Stimulated activated CD4-positive, alpha-beta T cell treated with anti-CD3 and anti-CD28 coated beads, Interleukin-4, amount 100 ng/mL, for 1 hour (primary cell): ENCODE measurements around the gene CSGALNACT2.
"Not testable (repeated sequence)": the region's sequence is repeated elsewhere in the genome, so short reads cannot be mapped to it uniquely, and the experiment has no call there.

Source experiments
- DNase-seq: peaks from one replicate; pipeline ENCODE4 v3.0.0-alpha.2; 2020

Gene CSGALNACT2

DNA sequence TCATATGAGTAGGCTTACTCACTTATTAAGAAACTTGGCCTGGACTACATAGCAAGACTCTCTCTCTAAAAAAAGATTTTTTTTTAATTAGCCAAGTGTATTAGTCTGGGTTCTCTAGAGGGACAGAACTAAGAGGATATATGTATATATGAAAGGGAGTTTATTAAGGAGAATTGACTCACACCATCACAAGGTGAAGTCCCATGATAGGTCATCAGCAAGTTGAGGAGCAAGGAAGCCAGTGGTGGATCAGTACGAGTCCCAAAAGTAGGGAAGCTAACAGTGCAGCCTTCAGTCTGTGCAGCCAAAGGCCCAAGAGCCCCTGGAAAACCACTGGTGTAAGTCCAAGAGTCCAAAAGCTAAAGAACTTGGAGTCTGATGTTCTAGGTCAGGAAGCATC lies 7.7 kb downstream of the CSGALNACT2 start:
- not testable (repeated sequence) for DNase-seq

DNA sequence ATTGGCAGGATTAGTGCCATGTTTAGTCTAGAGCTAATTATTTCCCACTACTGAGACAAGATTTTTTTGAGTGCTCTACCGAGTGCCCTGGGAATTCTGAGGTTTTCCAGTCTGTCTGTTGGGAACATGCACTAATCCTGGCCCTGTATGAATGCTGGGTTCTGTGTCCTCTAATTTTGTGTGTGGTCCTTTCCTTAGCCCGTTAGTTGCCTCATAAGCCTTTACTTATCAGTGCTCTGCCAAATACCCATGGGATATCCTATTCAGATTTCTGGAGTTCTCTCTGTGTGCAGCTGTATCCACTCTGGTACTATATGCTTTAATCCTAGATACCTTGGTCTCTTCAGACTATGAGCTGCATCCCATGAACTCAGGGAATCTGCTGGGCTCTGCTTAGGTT lies 13.1 kb downstream of the CSGALNACT2 start:
- no peak for DNase-seq

DNA sequence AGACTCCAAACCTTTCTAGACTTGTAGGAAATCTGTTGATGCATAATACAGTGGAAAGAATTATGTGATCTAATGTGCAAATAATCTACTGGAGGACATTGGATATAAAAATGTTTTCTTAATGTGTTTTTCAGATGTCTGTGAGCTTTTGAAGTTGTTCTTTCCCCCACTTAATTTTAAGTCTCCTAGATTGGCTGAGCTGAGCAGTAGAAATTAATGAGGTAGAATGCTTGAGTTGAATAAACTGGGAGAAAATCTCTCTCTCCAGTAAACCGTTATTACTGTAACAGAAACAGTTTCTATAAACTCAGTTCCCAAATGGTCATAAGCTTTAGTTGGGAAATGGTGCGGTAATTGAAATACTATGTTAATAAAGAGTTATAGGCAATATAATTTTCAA lies 15.7 kb downstream of the CSGALNACT2 start:
- DNase-seq = no peak

GRCh38 chr10:43155221-43155620 lies 17.0 kb downstream of the CSGALNACT2 start:
- DNase-seq = no peak

DNA sequence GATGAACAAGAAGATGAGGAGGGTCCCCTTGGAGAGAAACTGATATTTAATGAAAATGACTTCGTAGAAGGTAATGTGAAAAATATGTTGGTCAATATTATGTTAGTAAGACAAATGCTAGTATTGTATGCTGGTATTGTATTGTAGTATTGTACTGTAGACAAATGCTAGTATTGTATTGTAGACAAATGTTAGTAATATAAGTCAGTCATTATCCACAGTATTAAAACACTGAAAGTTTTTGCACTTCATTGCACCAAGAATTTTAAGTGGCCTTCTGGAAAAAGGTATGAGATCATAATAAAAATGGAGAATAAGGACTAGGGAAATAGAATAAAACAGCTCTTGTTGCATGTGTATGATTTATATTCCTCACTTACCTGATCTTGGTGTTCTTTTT lies 17.5 kb downstream of the CSGALNACT2 start:
- no peak for DNase-seq

- DNase-seq = no peak
These were observed 18.5 kb downstream of the CSGALNACT2 start for GRCh38 chr10:43156590-43157341.

GRCh38 chr10:43158636-43159035 lies 20.4 kb downstream of the CSGALNACT2 start:
- DNase-seq = no peak

DNA sequence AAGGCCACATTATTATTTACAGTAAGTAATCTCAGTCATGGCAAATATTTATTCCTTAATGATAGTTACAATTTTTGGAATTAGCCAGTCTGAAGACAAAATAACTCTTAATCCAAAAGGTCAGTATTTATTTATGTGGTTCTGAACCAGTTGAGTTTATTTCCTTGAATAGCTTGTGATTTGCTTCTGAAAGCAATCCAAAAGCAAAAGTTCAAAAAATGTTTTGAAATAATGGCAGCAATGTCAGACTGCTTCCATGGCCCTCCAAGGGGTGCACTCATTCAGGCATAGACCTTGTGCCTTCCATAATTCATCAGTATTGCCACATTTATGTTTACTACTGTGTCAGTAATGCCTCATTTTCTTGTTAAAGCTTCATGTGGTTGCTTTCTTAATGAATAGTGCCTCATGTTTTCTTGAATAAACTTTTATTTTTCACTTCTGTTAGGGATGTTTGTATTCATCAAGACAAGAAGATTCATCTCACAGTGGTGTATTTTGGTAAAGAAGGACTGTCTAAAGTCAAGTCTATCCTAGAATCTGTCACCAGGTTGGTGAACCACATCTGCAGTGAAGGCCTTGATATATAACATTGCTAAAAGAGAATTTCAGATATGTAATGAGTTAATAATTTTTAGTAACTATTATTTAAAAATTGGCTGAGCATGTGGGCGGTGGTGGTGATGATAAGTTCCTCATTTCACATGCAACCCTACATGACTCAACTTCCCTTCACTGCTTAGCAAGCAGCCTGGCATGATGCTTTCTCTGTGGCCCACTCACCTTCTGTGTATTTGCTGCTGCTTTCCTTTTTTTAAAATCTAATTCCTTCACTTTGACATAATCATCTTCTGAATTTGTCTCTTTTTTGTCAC lies 22.0 kb downstream of the CSGALNACT2 start:
- peak; percentile 46 for DNase-seq

DNA sequence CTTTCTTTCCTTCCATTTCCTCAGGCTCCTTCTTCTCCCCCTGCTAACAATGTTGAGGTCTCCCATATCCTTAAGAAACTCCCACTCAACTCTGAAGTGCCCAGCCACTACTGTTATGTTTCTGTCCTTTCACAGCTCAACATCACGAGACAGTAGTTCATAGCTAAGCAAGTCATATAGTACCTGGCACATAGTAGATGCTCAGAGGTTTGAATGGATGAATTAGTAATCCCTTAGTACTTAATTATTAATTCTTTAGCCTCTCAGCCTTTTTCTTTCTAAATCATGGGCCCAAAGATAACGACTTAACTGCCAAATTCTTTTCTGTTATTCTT lies 22.6 kb downstream of the CSGALNACT2 start:
- no peak for DNase-seq

- no peak for DNase-seq
These were observed 24.4 kb downstream of the CSGALNACT2 start for GRCh38 chr10:43162604-43163003.

DNA sequence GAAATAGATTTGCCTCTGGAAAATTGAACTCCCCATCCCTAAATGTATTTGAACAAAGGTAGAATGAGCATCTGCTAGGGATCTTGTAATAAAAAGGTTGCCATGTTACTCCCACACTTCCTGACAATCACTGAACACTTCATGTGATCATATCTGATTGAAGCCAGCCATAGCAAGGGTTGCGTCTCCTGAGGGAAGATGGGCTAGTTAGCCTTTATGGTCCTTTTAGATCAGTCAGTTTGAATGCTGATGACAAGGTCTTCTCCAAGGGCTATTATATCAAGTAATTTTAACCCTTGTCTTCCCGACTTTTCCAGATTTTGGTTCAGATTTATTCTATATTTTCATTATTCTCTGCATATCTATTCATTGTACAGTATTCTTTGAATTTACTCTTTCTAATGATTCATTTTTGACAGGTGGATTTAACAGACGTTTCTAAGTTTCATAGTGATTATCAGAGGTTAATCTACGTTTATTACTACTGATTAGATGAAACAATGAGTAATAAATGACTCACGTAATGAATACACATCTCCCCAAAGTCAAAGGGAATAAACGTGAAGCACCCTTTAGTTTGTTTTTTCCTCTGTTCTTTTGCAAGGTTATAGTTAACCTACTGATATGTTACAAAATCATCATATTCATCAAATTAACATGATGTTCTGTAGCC lies 28.1 kb downstream of the CSGALNACT2 start:
- DNase-seq = no peak

DNA sequence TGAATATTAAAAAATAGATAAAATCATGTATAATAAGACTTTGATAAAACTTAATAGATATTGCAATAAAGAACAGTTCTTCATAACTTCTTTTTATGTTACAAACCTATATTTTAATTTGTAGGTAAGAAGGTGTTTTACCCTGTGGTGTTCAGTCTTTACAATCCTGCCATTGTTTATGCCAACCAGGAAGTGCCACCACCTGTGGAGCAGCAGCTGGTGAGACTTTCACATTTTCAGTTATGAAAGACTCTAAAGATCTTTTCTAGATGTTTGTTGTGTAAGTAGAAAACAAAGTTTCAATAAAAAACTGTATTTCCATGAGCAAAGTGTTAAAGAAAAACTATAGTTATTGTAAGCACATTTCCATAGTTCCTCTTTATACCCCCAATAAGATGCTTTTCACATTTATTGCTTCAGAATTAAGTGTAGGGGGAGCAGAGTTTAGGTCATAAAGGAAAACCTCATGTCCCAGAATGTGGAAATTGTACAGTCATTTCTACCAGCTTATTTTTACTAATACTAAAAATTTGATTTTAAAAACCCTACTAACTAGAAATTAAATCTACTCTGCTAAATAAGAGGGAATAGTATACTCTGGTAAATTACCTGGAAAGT lies 28.7 kb downstream of the CSGALNACT2 start:
- DNase-seq = no peak

GRCh38 chr10:43167498-43167889 lies 29.2 kb downstream of the CSGALNACT2 start:
- no peak for DNase-seq

GRCh38 chr10:43170491-43170890 lies 32.2 kb downstream of the CSGALNACT2 start:
- DNase-seq = no peak

DNA sequence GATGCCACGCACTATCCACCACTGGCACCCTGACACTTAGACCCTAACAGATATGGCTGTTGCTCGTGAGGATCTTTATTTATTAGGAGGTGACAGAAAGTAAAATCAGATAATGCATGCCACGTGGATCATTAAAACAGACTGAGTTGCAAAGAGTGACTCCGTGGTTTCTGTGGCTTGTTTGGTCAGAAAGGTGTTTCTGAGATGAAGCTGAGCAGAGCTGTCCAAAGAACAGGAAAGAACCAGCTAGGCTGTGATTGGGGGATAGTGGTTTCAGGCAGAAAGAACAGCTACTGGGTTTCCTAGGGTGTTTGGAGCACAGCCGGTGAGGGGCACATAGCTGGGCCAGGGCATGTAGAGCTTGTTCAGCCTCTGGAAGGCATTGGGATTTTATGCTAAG lies 34.4 kb downstream of the CSGALNACT2 start:
- DNase-seq = no peak

DNA sequence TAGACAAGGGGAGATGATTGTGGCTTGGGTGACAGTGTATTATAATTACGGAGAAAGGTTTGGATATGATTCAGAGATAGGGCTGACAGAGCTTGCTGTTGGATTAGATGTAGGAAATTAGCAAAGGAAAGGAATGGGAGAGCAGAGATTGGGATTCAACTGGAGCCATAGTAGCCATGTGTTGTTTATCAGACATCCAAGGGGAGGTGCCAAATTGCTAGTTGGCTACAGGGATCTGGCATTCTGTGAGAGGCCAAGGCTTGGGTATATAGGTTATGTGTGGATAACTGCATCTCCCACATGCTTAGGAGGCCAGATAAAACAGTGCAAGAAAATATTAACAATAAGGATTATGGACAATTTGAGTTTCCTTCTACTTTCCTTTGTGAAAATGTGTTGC lies 34.9 kb downstream of the CSGALNACT2 start:
- DNase-seq = no peak

DNA sequence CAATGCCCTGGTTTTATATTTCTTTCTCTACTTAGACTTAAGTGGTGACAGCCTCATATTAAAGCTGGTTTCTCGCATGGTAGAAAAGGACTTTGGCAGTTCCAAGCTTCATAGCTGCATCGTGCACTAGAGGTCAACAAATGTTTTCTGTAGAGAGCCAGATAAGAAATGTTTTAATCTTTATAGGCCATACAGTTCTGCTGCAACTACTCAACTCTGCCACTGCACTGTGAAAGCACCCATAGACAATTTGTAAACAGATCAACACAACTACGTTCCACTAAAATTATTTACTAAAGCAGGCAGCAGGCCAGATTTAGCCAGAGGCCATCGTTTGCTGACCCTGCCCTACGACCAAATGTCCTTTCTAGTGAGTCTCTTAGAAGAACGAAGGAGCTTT lies 36.7 kb downstream of the CSGALNACT2 start:
- no peak for DNase-seq

- DNase-seq = no peak
These were observed 38.0 kb downstream of the CSGALNACT2 start for GRCh38 chr10:43176271-43176670.

DNA sequence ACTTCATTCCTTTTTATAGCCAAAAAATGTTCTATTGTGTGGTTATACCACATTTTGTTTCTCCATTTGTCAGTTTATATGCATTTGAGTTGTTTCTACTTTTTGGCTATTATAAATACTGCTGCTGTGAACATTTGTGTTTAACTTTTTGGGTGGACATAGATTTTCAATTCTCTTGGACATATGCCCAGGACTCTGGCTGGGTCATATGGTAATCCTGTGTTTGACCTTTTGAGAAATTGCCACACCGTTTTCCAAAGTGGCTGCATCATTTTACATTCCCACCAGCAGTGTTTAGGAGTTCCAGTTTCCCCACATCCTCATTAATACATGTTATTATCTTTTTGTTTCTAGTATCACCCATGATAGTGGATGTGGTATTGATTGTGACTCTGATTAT lies 39.4 kb downstream of the CSGALNACT2 start:
- DNase-seq = no peak

GRCh38 chr10:43181146-43181545 lies 42.9 kb downstream of the CSGALNACT2 start:
- no peak for DNase-seq

DNA sequence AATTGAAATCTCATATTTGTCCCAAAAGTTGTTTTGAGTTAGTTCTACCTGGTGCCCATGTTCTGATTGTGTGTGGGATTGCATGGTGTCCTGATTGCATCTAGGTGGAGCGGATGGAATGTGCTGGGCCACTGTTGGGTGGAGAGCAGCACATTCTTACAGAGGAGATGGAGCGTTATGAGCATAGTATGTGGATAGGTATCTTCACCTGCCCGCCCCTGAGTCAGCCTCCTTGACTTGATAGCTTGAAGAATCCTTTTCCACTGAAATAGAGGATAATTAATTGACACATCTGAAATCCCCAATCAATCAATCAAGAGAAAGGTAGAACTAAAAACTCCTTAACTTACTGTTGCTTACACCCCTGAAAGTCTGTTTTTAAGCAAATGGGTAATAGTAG lies 45.5 kb downstream of the CSGALNACT2 start:
- DNase-seq = not testable (repeated sequence)

DNA sequence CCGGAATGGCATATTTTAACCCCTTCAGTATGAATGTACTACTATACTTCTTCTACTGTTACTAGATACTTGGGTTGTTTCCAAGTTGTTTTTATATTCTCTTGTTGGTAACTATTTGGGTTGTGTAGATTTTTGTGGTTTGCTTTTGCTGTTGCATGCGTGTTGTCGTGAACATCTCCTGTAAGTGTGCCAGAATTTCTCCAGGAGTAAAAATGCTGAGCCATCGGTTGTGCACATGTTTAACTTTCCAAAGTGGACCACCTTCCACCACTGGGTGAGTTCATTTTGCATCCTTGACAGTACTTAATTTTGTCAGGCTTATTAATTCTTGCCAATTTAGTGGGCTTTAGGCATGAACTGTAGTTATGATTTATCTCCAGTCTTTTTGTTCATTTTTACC lies 47.9 kb downstream of the CSGALNACT2 start:
- no peak for DNase-seq

DNA sequence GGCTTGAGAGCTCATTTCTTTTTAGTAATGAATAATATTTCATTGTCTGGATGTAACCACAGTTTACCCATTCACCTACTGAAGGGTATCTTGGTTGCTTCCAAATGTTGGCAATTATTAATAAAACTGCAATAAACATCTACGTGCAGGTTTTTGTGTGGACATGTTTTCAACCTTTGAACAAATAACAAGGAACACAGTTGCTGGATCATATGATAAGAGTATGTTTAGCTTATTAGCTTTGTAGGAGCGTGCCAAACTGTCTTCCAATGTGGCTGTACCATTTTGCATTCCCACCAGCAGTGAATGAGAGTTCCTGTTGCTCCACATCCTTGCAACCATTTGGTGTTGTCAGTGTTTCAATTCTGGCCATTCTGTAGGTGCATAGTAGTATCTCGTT lies 49.0 kb downstream of the CSGALNACT2 start:
- DNase-seq = no peak
